LNCaP clone FGC (cell line): Measurements from ENCODE around the gene LTBP1.
A peak's percentile ranks its signal among the peaks of the same experiment; 100 is the strongest.

Experiments
- DNase-seq: peaks from one replicate; pipeline ENCODE4 v3.0.0-alpha.2; 2011; ENCODE audit warnings: low read depth
- H3K4me3 ChIP-seq: 2 replicates; pipeline ENCODE4 v1.5.1; 2011; ENCODE audit warnings: mild to moderate bottlenecking, low read depth, low read length, control low read depth
- CTCF ChIP-seq: IDR thresholded peaks from 2 replicates; pipeline ENCODE4 v1.5.1; 2012; ENCODE audit warnings: mild to moderate bottlenecking; ENCODE audit not compliant: control insufficient read depth, insufficient read depth; ENCODE audit errors: extremely low read depth

LTBP1 gene

GRCh38 chr2:33130054-33130447, 183.3 kb downstream of the LTBP1 start:
- TF ChIP-seq CTCF = no peak
- no peak for DNase-seq
- no peak overlapping the region for H3K4me3 ChIP-seq

- no peak for TF ChIP-seq CTCF
- no peak for DNase-seq
- H3K4me3 ChIP-seq = no peak overlapping the region
Measured at GRCh38 chr2:33130544-33130943, 183.8 kb downstream of the LTBP1 start.

GRCh38 chr2:33131111-33131510, 184.4 kb downstream of the LTBP1 start:
- no peak overlapping the region for H3K4me3 ChIP-seq
- TF ChIP-seq CTCF = no peak
- no peak for DNase-seq

GRCh38 chr2:33131749-33132148, 185.0 kb downstream of the LTBP1 start:
- TF ChIP-seq CTCF = no peak
- DNase-seq = no peak
- H3K4me3 ChIP-seq = no peak overlapping the region

- no peak overlapping the region for H3K4me3 ChIP-seq
- TF ChIP-seq CTCF = no peak
- DNase-seq = peak; percentile 13
Measured at GRCh38 chr2:33133454-33133952, 186.8 kb downstream of the LTBP1 start.

- DNase-seq = peak; percentile 6
- TF ChIP-seq CTCF = no peak
- H3K4me3 ChIP-seq = no peak overlapping the region
Measured at GRCh38 chr2:33134086-33134771, 187.5 kb downstream of the LTBP1 start.
